Stimulated activated CD4-positive, alpha-beta T cell treated with anti-CD3 and anti-CD28 coated beads, TNF-alpha, amount 100 ng/mL, for 1 hour (primary cell): ENCODE measurements around the gene FADD.
A peak's percentile ranks its signal among the peaks of the same experiment; 100 is the strongest.

ENCODE experiments used
- DNase-seq, 3 donors: peaks; one replicate each; pipeline ENCODE4 v3.0.0-alpha.2; 2020; ENCODE audit warnings: low read depth in 3 of 3, low spot score in 1 of 3

FADD gene

GRCh38 chr11:70202920-70203750 is at the start of gene FADD:
Gene FADD (plus strand): TSS chr11:70203296. CDS start chr11:70203460, 164 bp downstream.
- DNase-seq, result peak; percentile 73 to 85 (median 83)

- no peak for DNase-seq
Observed at GRCh38 chr11:70155386-70155785, 47.7 kb upstream of the FADD start.

GRCh38 chr11:70156291-70157037 is 46.6 kb upstream of the FADD start:
- DNase-seq, result no peak

GRCh38 chr11:70158201-70158600 is 44.9 kb upstream of the FADD start:
- DNase-seq, result no peak

- DNase-seq, result no peak
Observed at GRCh38 chr11:70158757-70159389, 44.2 kb upstream of the FADD start.

GRCh38 chr11:70159627-70160570 is 43.2 kb upstream of the FADD start:
- DNase-seq, result no peak

- DNase-seq, result no peak
Observed at GRCh38 chr11:70161043-70161625, 42.0 kb upstream of the FADD start.

- no peak for DNase-seq
Observed at GRCh38 chr11:70164705-70165104, 38.4 kb upstream of the FADD start.

- no peak for DNase-seq
Observed at GRCh38 chr11:70167120-70167519, 36.0 kb upstream of the FADD start.

- no peak for DNase-seq
Observed at GRCh38 chr11:70167723-70168404, 35.2 kb upstream of the FADD start.

GRCh38 chr11:70168405-70168754 is 34.7 kb upstream of the FADD start:
- no peak for DNase-seq

GRCh38 chr11:70169127-70169526 is 34.0 kb upstream of the FADD start:
- DNase-seq, result no peak

GRCh38 chr11:70169632-70170031 is 33.5 kb upstream of the FADD start:
- no peak for DNase-seq

- DNase-seq, result no peak
Observed at GRCh38 chr11:70170596-70171210, 32.4 kb upstream of the FADD start.

GRCh38 chr11:70173018-70173417 is 30.1 kb upstream of the FADD start:
- no peak for DNase-seq

- no peak for DNase-seq
Observed at GRCh38 chr11:70174547-70175235, 28.4 kb upstream of the FADD start.

GRCh38 chr11:70175236-70175698 is 27.8 kb upstream of the FADD start:
- DNase-seq, result no peak

- peak in 1 of 3 donors; percentile 42 for DNase-seq
Observed at GRCh38 chr11:70176940-70177689, 26.0 kb upstream of the FADD start.
